HG02588 (cell line): ENCODE measurements around the gene JDP2.

Experiments
- ATAC-seq: cut with Tn5 transposase; IDR thresholded peaks from one replicate; pipeline ENCODE4 v1.9.1; 2021; ENCODE audit warnings: mild to moderate bottlenecking, moderate library complexity; ENCODE audit not compliant: unreplicated experiment

Gene JDP2

GRCh38 chr14:75435473-75435872 is 7.7 kb downstream of the JDP2 start:
- ATAC-seq: no peak

- ATAC-seq: no peak
Observed at GRCh38 chr14:75437201-75438143, 9.7 kb downstream of the JDP2 start.

- ATAC-seq: no peak
Observed at GRCh38 chr14:75438486-75439080, 10.8 kb downstream of the JDP2 start.

- no peak for ATAC-seq
Observed at GRCh38 chr14:75439989-75440388, 12.2 kb downstream of the JDP2 start.

GRCh38 chr14:75440733-75441477 is 13.1 kb downstream of the JDP2 start:
- no peak for ATAC-seq

- ATAC-seq: no peak
Observed at GRCh38 chr14:75441728-75442127, 13.9 kb downstream of the JDP2 start.

GRCh38 chr14:75442166-75442565 is 14.3 kb downstream of the JDP2 start:
- no peak for ATAC-seq

GRCh38 chr14:75442642-75443041 is 14.8 kb downstream of the JDP2 start:
- ATAC-seq: no peak

GRCh38 chr14:75443203-75443969 is 15.6 kb downstream of the JDP2 start:
- ATAC-seq: no peak

- no peak for ATAC-seq
Observed at GRCh38 chr14:75445236-75445635, 17.4 kb downstream of the JDP2 start.

GRCh38 chr14:75445963-75446362 is 18.1 kb downstream of the JDP2 start:
- no peak for ATAC-seq

GRCh38 chr14:75446447-75446846 is 18.6 kb downstream of the JDP2 start:
- ATAC-seq: no peak

GRCh38 chr14:75448209-75448608 is 20.4 kb downstream of the JDP2 start:
- no peak for ATAC-seq

- no peak for ATAC-seq
Observed at GRCh38 chr14:75449036-75449435, 21.2 kb downstream of the JDP2 start.

GRCh38 chr14:75449696-75450095 is 21.9 kb downstream of the JDP2 start:
- no peak for ATAC-seq

- no peak for ATAC-seq
Observed at GRCh38 chr14:75450381-75451276, 22.8 kb downstream of the JDP2 start.

GRCh38 chr14:75452324-75452723 is 24.5 kb downstream of the JDP2 start:
- ATAC-seq: no peak

GRCh38 chr14:75452900-75453816 is 25.3 kb downstream of the JDP2 start:
- ATAC-seq: no peak
